Measurements from ENCODE around the gene DMXL2.

DNA sequence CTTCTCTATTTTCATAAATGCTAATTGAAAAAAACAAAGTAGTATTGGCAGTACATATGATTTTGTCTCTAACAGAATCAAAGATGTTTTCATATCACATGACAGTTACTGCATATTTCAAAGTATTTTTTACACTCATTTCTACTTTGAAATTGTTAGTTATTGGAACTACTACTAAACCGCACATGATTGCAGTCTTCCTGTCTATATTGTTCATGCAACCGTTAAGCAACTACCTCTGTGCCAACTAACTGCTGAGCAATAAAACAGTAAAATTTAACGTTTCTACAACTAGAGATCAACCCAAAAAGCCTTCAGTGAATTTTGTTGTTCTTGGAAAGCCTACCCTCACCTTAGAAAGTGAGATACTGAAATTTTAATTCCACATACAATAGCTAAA lies 64.2 kb downstream of the DMXL2 start:
- TF ChIP-seq POLR2A (IDR thresholded peaks at IDR 0.05; ENCODE audit: low read length): no peak
- no peak for TF ChIP-seq GATA1 (IDR thresholded peaks at IDR 0.05; ENCODE audit: low read depth, low read length)
